Measurements from ENCODE around the gene POLE. TPM values are rescaled to one million over a fixed set of nuclear protein-coding genes. Genes with fewer than 3 reads are reported as not detected.

POLE gene
- total and polyA plus RNA-seq, 11 donors: 5.3 to 18.6 (median 9.8) TPM

- peaks cover 0 to 9% (median 0%) of the 10 kb centered on the region in 9 donors for H3K36me3 ChIP-seq
Observed at GRCh38 chr12:132586929-132587328, 100.2 kb downstream of the POLE start.

GRCh38 chr12:132585177-132585576 lies 102.0 kb downstream of the POLE start:
- no peak for TF ChIP-seq POLR2A (IDR thresholded peaks at IDR 0.05)
- TF ChIP-seq CTCF (IDR thresholded peaks at IDR 0.05): no peak
- H3K36me3 ChIP-seq: peaks cover 0 to 20% (median 5%) of the 10 kb centered on the region in 9 donors
- no peaks in the 10 kb centered on the region for H3K27me3 ChIP-seq
- DNase-seq (no peak), ATAC-seq (no peak)
- no peak overlapping the region for H3K4me3 ChIP-seq
- intact Hi-C loops (cut with DNase I): no loop called here
- WGBS, 4 donors: 76 to 85% (median 83%) methylated on average over 24 of the region's 24 CpGs
- H3K4me1 ChIP-seq: no peaks in the 10 kb centered on the region
- no peak overlapping the region for H3K27ac ChIP-seq
- H3K9me3 ChIP-seq: no peaks in the 10 kb centered on the region

More at GRCh38 chr12:132586929-132587328, 100.2 kb downstream of the POLE start:
- TF ChIP-seq POLR2A (IDR thresholded peaks at IDR 0.05): no peak
- no peak for TF ChIP-seq CTCF (IDR thresholded peaks at IDR 0.05)
- H3K27me3 ChIP-seq: no peaks in the 10 kb centered on the region
- H3K4me3 ChIP-seq: no peak overlapping the region
- no peaks in the 10 kb centered on the region for H3K4me1 ChIP-seq
- ATAC-seq (no peak), DNase-seq (no peak)
- H3K27ac ChIP-seq: no peak overlapping the region
- no peaks in the 10 kb centered on the region for H3K9me3 ChIP-seq
- WGBS, 4 donors: 86 to 93% (median 90%) methylated on average over 18 of the region's 18 CpGs
- intact Hi-C loops (cut with DNase I): no loop called here

- Histone ChIP-seq H3K4me1 (no peaks in the 10 kb centered on the region), H3K4me3 (no peak overlapping the region), H3K27me3 (no peaks in the 10 kb centered on the region), H3K36me3 (peaks cover 0 to 26% (median 9%) of the 10 kb centered on the region in 9 donors), H3K27ac (no peak overlapping the region), H3K9me3 (no peaks in the 10 kb centered on the region)
- no peak for ATAC-seq
- WGBS, 4 donors: 89 to 93% (median 91%) methylated on average over 14 of the region's 14 CpGs
- intact Hi-C loops (cut with DNase I): no loop called here
- TF ChIP-seq CTCF (IDR thresholded peaks at IDR 0.05) (no peak), POLR2A (IDR thresholded peaks at IDR 0.05) (no peak)
- no peak for DNase-seq
Observed at GRCh38 chr12:132584429-132584828, 102.7 kb downstream of the POLE start.

GRCh38 chr12:132583736-132584135 lies 103.4 kb downstream of the POLE start:
- no peaks in the 10 kb centered on the region for H3K4me1 ChIP-seq
- H3K27ac ChIP-seq: no peak overlapping the region
- DNase-seq: no peak

More at GRCh38 chr12:132583736-132584135, 103.4 kb downstream of the POLE start:
- intact Hi-C loops (cut with DNase I): no loop called here
- no peaks in the 10 kb centered on the region for H3K9me3 ChIP-seq
- H3K4me3 ChIP-seq: peak overlapping the region in 1 of 12 donors; percentile 19
- ATAC-seq: no peak
- no peaks in the 10 kb centered on the region for H3K27me3 ChIP-seq
- no peak for TF ChIP-seq CTCF (IDR thresholded peaks at IDR 0.05)
- no peak for TF ChIP-seq POLR2A (IDR thresholded peaks at IDR 0.05)
- H3K36me3 ChIP-seq: peaks cover 0 to 27% (median 9%) of the 10 kb centered on the region in 9 donors
- 71 to 88% (median 80%) methylated on average over 23 to 29 of the region's 29 CpGs for WGBS, 4 donors

All from heart left ventricle (tissue), 16 donors.